Esophagus squamous epithelium (tissue), 4 donors: Measurements from ENCODE around the gene SMIM35.

Source experiments
- CTCF ChIP-seq, 6 experiments: fragments of 450-650 bp in 4 of 6; fragments of 200-600 bp in 2 of 6; sonication (generic) in 2 of 6; IDR thresholded peaks; one replicate each; pipeline ENCODE4 v1.5.1; 2016 to 2019; ENCODE audit warnings: antibody characterized with exemption in 6 of 6, mild to moderate bottlenecking in 4 of 6, moderate library complexity in 4 of 6
- POLR2A ChIP-seq, 4 donors: fragments of 450-650 bp; IDR thresholded peaks; one replicate each; pipeline ENCODE4 v1.6.1; 2017; ENCODE audit warnings: antibody characterized with exemption in 4 of 4, mild to moderate bottlenecking in 4 of 4, moderate library complexity in 3 of 4

- no peak for TF ChIP-seq CTCF (IDR thresholded peaks at IDR 0.05)
- TF ChIP-seq POLR2A (IDR thresholded peaks at IDR 0.05) = no peak
These were observed 17.7 kb downstream of the SMIM35 start for GRCh38 chr11:118068945-118069612.
